GM21423 (cell line): ENCODE results near the gene ABHD6.

Experiments
- ATAC-seq: cut with Tn5 transposase; IDR thresholded peaks from one replicate; pipeline ENCODE4 v1.9.1; 2021; ENCODE audit warnings: mild to moderate bottlenecking, moderate library complexity; ENCODE audit not compliant: unreplicated experiment

Gene ABHD6

DNA sequence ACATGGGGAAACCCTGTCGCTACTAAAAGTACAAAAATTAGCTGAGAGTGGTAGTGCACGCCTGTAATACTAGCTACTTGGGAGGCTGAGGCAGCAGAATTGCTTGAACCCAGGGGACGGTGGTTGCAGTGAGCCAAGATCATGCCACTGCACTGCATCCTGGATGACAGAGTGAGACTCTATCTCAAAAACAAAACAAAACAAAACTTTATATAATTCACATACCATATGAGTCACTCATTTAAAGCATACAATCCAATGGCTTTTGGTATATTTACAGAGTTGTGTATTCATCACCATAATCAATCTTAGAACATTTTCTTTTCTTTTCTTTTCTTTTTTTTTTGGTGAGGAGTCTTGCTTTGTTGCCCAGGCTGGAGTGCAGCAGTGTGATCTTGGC, 103.8 kb downstream of the ABHD6 start:
- no peak for ATAC-seq

DNA sequence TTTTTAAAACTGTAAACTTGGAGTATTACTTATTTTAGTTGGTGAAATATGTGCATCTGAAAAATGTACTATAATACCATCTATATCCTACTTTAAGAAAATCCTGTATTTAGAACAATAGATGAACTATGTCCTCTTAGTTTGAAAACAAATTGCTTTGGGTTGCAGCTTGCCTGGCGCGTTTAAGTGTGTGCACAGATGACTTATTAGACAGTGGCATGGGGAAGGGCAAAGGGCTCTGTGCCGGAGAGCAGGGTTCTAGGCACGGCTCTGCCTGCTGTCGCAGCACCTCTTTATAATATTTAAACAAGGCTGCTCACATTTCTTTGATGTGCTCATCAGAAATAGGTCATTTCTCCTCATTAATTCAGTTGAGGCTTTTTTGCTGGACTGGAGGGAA, 105.1 kb downstream of the ABHD6 start:
- ATAC-seq: no peak
